ENCODE measurements around the gene CFAP299.

Gene CFAP299

GRCh38 chr4:80307183-80307735, 28.3 kb upstream of the CFAP299 start:
- Histone ChIP-seq H3K79me2 (ENCODE audit: insufficient read depth, low read length) (no peaks in the 10 kb centered on the region), H3K4me1 (ENCODE audit: insufficient read depth, low read length, severe bottlenecking) (no peaks in the 10 kb centered on the region), H3F3A (ENCODE audit: insufficient read depth, low read length) (no peaks in the 10 kb centered on the region), H3K9ac (ENCODE audit: low read length) (no peak overlapping the region), H3K9me3 (ENCODE audit: low read length) (no peaks in the 10 kb centered on the region), H4K20me1 (ENCODE audit: insufficient read depth, low read length) (no peaks in the 10 kb centered on the region), H2AFZ (ENCODE audit: low read length) (no peak overlapping the region), H3K27me3 (ENCODE audit: insufficient read depth, low read length) (peaks cover 7% of the 10 kb centered on the region; the same call in 1 of the 2 replicates), H3K36me3 (ENCODE audit: insufficient read depth, low read length) (no peaks in the 10 kb centered on the region), H3K4me2 (ENCODE audit: low read length) (no peak overlapping the region), H3K9me2 (ENCODE audit: low read depth, low read length) (no peaks in the 10 kb centered on the region; the same call in 1 of the 2 replicates), H3K27ac (ENCODE audit: low read depth, low read length, poor library complexity, severe bottlenecking) (no peak overlapping the region), H3K4me3 (ENCODE audit: low read depth, low read length, poor library complexity, severe bottlenecking) (no peak overlapping the region)
- TF ChIP-seq, protein P1, sequence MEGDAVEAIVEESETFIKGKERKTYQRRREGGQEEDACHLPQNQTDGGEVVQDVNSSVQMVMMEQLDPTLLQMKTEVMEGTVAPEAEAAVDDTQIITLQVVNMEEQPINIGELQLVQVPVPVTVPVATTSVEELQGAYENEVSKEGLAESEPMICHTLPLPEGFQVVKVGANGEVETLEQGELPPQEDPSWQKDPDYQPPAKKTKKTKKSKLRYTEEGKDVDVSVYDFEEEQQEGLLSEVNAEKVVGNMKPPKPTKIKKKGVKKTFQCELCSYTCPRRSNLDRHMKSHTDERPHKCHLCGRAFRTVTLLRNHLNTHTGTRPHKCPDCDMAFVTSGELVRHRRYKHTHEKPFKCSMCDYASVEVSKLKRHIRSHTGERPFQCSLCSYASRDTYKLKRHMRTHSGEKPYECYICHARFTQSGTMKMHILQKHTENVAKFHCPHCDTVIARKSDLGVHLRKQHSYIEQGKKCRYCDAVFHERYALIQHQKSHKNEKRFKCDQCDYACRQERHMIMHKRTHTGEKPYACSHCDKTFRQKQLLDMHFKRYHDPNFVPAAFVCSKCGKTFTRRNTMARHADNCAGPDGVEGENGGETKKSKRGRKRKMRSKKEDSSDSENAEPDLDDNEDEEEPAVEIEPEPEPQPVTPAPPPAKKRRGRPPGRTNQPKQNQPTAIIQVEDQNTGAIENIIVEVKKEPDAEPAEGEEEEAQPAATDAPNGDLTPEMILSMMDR (IDR thresholded peaks at IDR 0.05; ENCODE audit: low read length), result no peak
- TF ChIP-seq EZH2 (IDR thresholded peaks at IDR 0.05; ENCODE audit: borderline replicate concordance, low read length), result no peak

GRCh38 chr4:80307774-80308465, 27.6 kb upstream of the CFAP299 start:
- Histone ChIP-seq H3K9me3 (ENCODE audit: low read length) (no peaks in the 10 kb centered on the region), H3K4me2 (ENCODE audit: low read length) (no peak overlapping the region), H3K4me3 (ENCODE audit: low read depth, low read length, poor library complexity, severe bottlenecking) (no peak overlapping the region), H2AFZ (ENCODE audit: low read length) (no peak overlapping the region), H3K27ac (ENCODE audit: low read depth, low read length, poor library complexity, severe bottlenecking) (no peak overlapping the region), H3K27me3 (ENCODE audit: insufficient read depth, low read length) (peaks cover 7% of the 10 kb centered on the region; the same call in 1 of the 2 replicates), H3K9me2 (ENCODE audit: low read depth, low read length) (no peaks in the 10 kb centered on the region; the same call in 1 of the 2 replicates), H3K9ac (ENCODE audit: low read length) (no peak overlapping the region), H4K20me1 (ENCODE audit: insufficient read depth, low read length) (no peaks in the 10 kb centered on the region), H3F3A (ENCODE audit: insufficient read depth, low read length) (no peaks in the 10 kb centered on the region), H3K36me3 (ENCODE audit: insufficient read depth, low read length) (no peaks in the 10 kb centered on the region), H3K4me1 (ENCODE audit: insufficient read depth, low read length, severe bottlenecking) (no peaks in the 10 kb centered on the region), H3K79me2 (ENCODE audit: insufficient read depth, low read length) (no peaks in the 10 kb centered on the region)
- TF ChIP-seq, protein P1 (IDR thresholded peaks at IDR 0.05; ENCODE audit: low read length), result no peak
- TF ChIP-seq EZH2 (IDR thresholded peaks at IDR 0.05; ENCODE audit: borderline replicate concordance, low read length), result no peak

- no peak for TF ChIP-seq EZH2 (IDR thresholded peaks at IDR 0.05; ENCODE audit: borderline replicate concordance, low read length)
- TF ChIP-seq, protein P1 (IDR thresholded peaks at IDR 0.05; ENCODE audit: low read length), result no peak
- no peak overlapping the region for H3K27ac ChIP-seq (ENCODE audit: low read depth, low read length, poor library complexity, severe bottlenecking)
- no peaks in the 10 kb centered on the region for H3F3A ChIP-seq (ENCODE audit: insufficient read depth, low read length)
- H3K9ac ChIP-seq (ENCODE audit: low read length), result no peak overlapping the region
- no peaks in the 10 kb centered on the region for H3K4me1 ChIP-seq (ENCODE audit: insufficient read depth, low read length, severe bottlenecking)
- H3K9me3 ChIP-seq (ENCODE audit: low read length), result no peaks in the 10 kb centered on the region
- no peaks in the 10 kb centered on the region; the same call in 1 of the 2 replicates for H3K9me2 ChIP-seq (ENCODE audit: low read depth, low read length)
- H3K27me3 ChIP-seq (ENCODE audit: insufficient read depth, low read length), result peaks cover 7% of the 10 kb centered on the region; the same call in 1 of the 2 replicates
- no peak overlapping the region for H2AFZ ChIP-seq (ENCODE audit: low read length)
- H3K4me3 ChIP-seq (ENCODE audit: low read depth, low read length, poor library complexity, severe bottlenecking), result no peak overlapping the region
- no peaks in the 10 kb centered on the region for H3K79me2 ChIP-seq (ENCODE audit: insufficient read depth, low read length)
- H4K20me1 ChIP-seq (ENCODE audit: insufficient read depth, low read length), result no peaks in the 10 kb centered on the region
- H3K4me2 ChIP-seq (ENCODE audit: low read length), result no peak overlapping the region
- no peaks in the 10 kb centered on the region for H3K36me3 ChIP-seq (ENCODE audit: insufficient read depth, low read length)
These were observed 27.1 kb upstream of the CFAP299 start for GRCh38 chr4:80308466-80308822.
